ENCODE data around the gene PRLR. TPM values are rescaled to one million over a fixed set of nuclear protein-coding genes. Genes with fewer than 3 reads are reported as not detected.

PRLR gene
- total and polyA plus RNA-seq, 9 of the 15 experiments (the other 6 are each of a cell fraction or from before 2014, with no cell fraction given), result 0.02 TPM; not detected in 8

DNA sequence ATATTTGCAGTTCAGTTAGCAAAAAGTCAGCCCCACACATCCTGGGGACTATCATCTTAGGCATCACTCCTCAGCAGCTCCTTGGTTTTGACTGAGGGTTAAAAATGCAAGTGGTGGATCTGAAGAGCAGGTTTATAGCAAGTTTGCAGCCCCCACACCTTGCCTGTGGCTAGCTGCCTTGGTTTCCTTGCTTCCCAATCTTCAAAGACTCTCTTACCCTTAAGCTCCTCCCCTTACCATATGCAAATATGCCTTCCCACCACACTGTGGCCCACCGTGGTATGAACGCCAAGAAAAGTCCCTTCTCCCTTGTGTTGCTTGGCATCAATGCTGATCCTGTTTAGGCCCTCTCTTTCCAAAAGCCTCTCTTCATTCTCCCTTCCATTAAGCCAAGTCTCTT, 137.6 kb downstream of the PRLR start (continued):
- TF ChIP-seq, protein P1, sequence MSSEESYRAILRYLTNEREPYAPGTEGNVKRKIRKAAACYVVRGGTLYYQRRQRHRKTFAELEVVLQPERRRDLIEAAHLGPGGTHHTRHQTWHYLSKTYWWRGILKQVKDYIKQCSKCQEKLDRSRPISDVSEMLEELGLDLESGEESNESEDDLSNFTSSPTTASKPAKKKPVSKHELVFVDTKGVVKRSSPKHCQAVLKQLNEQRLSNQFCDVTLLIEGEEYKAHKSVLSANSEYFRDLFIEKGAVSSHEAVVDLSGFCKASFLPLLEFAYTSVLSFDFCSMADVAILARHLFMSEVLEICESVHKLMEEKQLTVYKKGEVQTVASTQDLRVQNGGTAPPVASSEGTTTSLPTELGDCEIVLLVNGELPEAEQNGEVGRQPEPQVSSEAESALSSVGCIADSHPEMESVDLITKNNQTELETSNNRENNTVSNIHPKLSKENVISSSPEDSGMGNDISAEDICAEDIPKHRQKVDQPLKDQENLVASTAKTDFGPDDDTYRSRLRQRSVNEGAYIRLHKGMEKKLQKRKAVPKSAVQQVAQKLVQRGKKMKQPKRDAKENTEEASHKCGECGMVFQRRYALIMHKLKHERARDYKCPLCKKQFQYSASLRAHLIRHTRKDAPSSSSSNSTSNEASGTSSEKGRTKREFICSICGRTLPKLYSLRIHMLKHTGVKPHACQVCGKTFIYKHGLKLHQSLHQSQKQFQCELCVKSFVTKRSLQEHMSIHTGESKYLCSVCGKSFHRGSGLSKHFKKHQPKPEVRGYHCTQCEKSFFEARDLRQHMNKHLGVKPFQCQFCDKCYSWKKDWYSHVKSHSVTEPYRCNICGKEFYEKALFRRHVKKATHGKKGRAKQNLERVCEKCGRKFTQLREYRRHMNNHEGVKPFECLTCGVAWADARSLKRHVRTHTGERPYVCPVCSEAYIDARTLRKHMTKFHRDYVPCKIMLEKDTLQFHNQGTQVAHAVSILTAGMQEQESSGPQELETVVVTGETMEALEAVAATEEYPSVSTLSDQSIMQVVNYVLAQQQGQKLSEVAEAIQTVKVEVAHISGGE (CRISPR knock-in tag; IDR thresholded peaks at IDR 0.05), result no peak
- TF ChIP-seq CAMTA2 (CRISPR knock-in tag; conservative IDR thresholded peaks at IDR 0.05) (no peak), FIP1L1 (IDR thresholded peaks at IDR 0.05; ENCODE audit: low read depth, low read length, poor library complexity, severe bottlenecking) (no peak), ESRRB (CRISPR knock-in tag; IDR thresholded peaks at IDR 0.05; ENCODE audit: borderline replicate concordance) (no peak), NFIX (CRISPR knock-in tag; IDR thresholded peaks at IDR 0.05; ENCODE audit: low read depth) (no peak), ZNF41 (CRISPR knock-in tag; conservative IDR thresholded peaks at IDR 0.05) (no peak), ZNF24 (IDR thresholded peaks at IDR 0.05) (no peak)

DNA sequence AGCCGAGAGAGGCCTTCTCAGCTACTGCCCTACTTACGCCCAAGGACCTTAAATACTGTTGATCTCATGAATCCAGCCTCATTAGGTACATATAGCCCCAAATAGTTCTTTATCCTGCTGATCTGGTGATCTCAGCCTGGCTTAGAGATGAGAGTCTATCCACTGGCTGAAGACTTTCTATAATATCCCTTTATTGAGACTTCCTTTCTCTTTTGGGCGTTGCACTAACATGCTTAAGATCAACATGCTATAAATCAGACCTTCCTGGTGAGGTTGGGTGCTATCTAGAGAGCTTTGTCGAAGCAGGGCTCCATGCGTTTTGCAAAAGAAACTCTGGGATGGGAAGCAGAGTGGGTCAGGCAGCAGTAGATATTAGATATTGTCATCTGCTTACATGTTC, 138.6 kb downstream of the PRLR start:
- 0% methylated on average over 5 of the region's 5 CpGs for WGBS (ENCODE audit: insufficient coverage, low coverage, missing lambda C conversion rate)
- in situ Hi-C loops (cut with MboI) (loop anchor here (5.0 kb wide), 1 partner anchor 831 kb away; no protein-coding TSS in a partner anchor), intact Hi-C loops (cut with micrococcal nuclease) (no loop called here)
- H4K20me1 ChIP-seq (replicated peaks; ENCODE audit: control insufficient read depth, insufficient read depth, low read length), result no peaks in the 10 kb centered on the region
- H3K4me1 ChIP-seq (replicated peaks in 1 of 2; ENCODE audit: control insufficient read depth in 2 of 2, insufficient read depth in 2 of 2, low read length in 2 of 2), result no peaks in the 10 kb centered on the region
- ChIA-PET CTCF (ENCODE audit: low intra/inter-chr PET ratio) (no interaction called here), POLR2A (no interaction called here)
- no peak overlapping the region for H3K9ac ChIP-seq (ENCODE audit: insufficient read depth in 1 of 2, low read depth in 2 of 2, low read length in 2 of 2)
- H2AFZ ChIP-seq (ENCODE audit: low read depth, low read length), result no peak overlapping the region
- H3K9me3 ChIP-seq (replicated peaks; ENCODE audit: control insufficient read depth, insufficient read depth, low read depth, low read length), result no peaks in the 10 kb centered on the region
- H3K9me1 ChIP-seq (ENCODE audit: control insufficient read depth, insufficient read depth, low read length), result no peaks in the 10 kb centered on the region
- no peak overlapping the region for H3K27ac ChIP-seq (ENCODE audit: extremely low read depth, low read depth, low read length)
- H3K4me2 ChIP-seq (ENCODE audit: insufficient read depth, low read length), result no peak overlapping the region
- ATAC-seq (no peak), FAIRE-seq (no peak), DNase-seq (ENCODE audit: extremely low read depth in 1 of 4, low spot score in 3 of 4) (no peak)
- no TSS peak for BruUV-seq (replicated peaks)
- no peaks in the 10 kb centered on the region for H3K79me2 ChIP-seq (ENCODE audit: control insufficient read depth, insufficient read depth, low read length)
- H3K27me3 ChIP-seq (ENCODE audit: control insufficient read depth in 2 of 2, insufficient read depth in 2 of 2, low read length in 2 of 2), result no peaks in the 10 kb centered on the region
- no peak overlapping the region for H3K4me3 ChIP-seq
- no peaks in the 10 kb centered on the region for H3K36me3 ChIP-seq (ENCODE audit: control insufficient read depth, insufficient read depth, low read length)
- TF ChIP-seq ZNF184 (CRISPR knock-in tag; IDR thresholded peaks at IDR 0.05) (no peak), CHCHD3 (CRISPR knock-in tag; IDR thresholded peaks at IDR 0.05) (no peak), NR1H2 (CRISPR knock-in tag; IDR thresholded peaks at IDR 0.05) (no peak), NR4A1 (CRISPR knock-in tag; IDR thresholded peaks at IDR 0.05) (no peak), NR4A1 (tag; IDR thresholded peaks at IDR 0.05) (no peak)
- TF ChIP-seq, protein P2, sequence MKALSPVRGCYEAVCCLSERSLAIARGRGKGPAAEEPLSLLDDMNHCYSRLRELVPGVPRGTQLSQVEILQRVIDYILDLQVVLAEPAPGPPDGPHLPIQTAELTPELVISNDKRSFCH (CRISPR knock-in tag; IDR thresholded peaks at IDR 0.05), result no peak
- TF ChIP-seq, protein P2 (tag; IDR thresholded peaks at IDR 0.05), result no peak
- TF ChIP-seq, protein P3, sequence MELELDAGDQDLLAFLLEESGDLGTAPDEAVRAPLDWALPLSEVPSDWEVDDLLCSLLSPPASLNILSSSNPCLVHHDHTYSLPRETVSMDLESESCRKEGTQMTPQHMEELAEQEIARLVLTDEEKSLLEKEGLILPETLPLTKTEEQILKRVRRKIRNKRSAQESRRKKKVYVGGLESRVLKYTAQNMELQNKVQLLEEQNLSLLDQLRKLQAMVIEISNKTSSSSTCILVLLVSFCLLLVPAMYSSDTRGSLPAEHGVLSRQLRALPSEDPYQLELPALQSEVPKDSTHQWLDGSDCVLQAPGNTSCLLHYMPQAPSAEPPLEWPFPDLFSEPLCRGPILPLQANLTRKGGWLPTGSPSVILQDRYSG (tag; conservative IDR thresholded peaks at IDR 0.05; ENCODE audit: low read depth), result no peak

Data from K562 (cell line).